Tibial artery (tissue), 4 donors: ENCODE data around the gene ARL6IP6.

Experiments used
- DNase-seq, 2 donors: peaks; one replicate each; pipeline ENCODE4 v3.0.0-alpha.2; 2019
- H3K27ac ChIP-seq, 2 donors: fragments of 200-600 bp; sonication (generic) in 1 of 2; 1 replicate in 1 of 2; 2 replicates in 1 of 2; pipeline ENCODE4 v1.5.1; 2018 to 2019; ENCODE audit warnings: mild to moderate bottlenecking in 1 of 2
- H3K27me3 ChIP-seq, 2 donors: fragments of 200-600 bp; sonication (generic) in 1 of 2; one replicate each; pipeline versions ENCODE4 v1.5.1 to v1.6.0; 2016 to 2019
- H3K36me3 ChIP-seq, 3 donors: fragments of 200-600 bp; sonication (generic) in 2 of 3; one replicate each; pipeline ENCODE4 v1.5.1; 2016 to 2019; ENCODE audit warnings: mild to moderate bottlenecking in 2 of 3
- H3K4me1 ChIP-seq, 4 donors: fragments of 200-600 bp; sonication (generic) in 2 of 4; 1 replicate in 3 of 4; 2 replicates in 1 of 4; pipeline ENCODE4 v1.5.1; 2016 to 2019
- H3K4me3 ChIP-seq, 2 donors: fragments of 200-600 bp; sonication (generic) in 1 of 2; 1 replicate in 1 of 2; 2 replicates in 1 of 2; pipeline ENCODE4 v1.5.1; 2018 to 2019; ENCODE audit warnings: mild to moderate bottlenecking in 2 of 2
- H3K9me3 ChIP-seq, 3 donors: fragments of 200-600 bp; sonication (generic) in 1 of 3; one replicate each; pipeline ENCODE4 v1.5.1; 2016 to 2019
- CTCF ChIP-seq, 2 experiments: fragments of 200-600 bp in 1 of 2; fragments of 450-650 bp in 1 of 2; IDR thresholded peaks; one replicate each; pipeline ENCODE4 v1.5.1; 2017 to 2019; ENCODE audit warnings: antibody characterized with exemption in 2 of 2, mild to moderate bottlenecking in 1 of 2, moderate library complexity in 1 of 2
- intact Hi-C: fragments of 100-400 bp; cut with DNase I; formaldehyde crosslinking; loops from one replicate; pipeline ENCODE4 v1.15.0; 2023; ENCODE audit warnings: low total_unique reads

Gene ARL6IP6

GRCh38 chr2:152701198-152701597, 17.2 kb upstream of the ARL6IP6 start:
- H3K4me3 ChIP-seq = no peak overlapping the region
- no peaks in the 10 kb centered on the region for H3K9me3 ChIP-seq
- no peaks in the 10 kb centered on the region for H3K27me3 ChIP-seq
- no peak overlapping the region for H3K27ac ChIP-seq
- intact Hi-C loops = no loop called here
- H3K4me1 ChIP-seq = peaks cover 0 to 10% (median 0%) of the 10 kb centered on the region in 4 donors
- H3K36me3 ChIP-seq = peaks cover 0 to 11% (median 0%) of the 10 kb centered on the region in 3 donors
- no peak for TF ChIP-seq CTCF (IDR thresholded peaks at IDR 0.05)
- no peak for DNase-seq

GRCh38 chr2:152706477-152707021, 11.9 kb upstream of the ARL6IP6 start:
- no peak for TF ChIP-seq CTCF (IDR thresholded peaks at IDR 0.05)
- Histone ChIP-seq H3K9me3 (no peaks in the 10 kb centered on the region), H3K4me1 (no peaks in the 10 kb centered on the region)

GRCh38 chr2:152708742-152709141, 9.7 kb upstream of the ARL6IP6 start:
- no peak for TF ChIP-seq CTCF (IDR thresholded peaks at IDR 0.05)
- intact Hi-C loops = no loop called here
- H3K9me3 ChIP-seq = no peaks in the 10 kb centered on the region
- DNase-seq = no peak
- no peak overlapping the region for H3K27ac ChIP-seq
- no peaks in the 10 kb centered on the region for H3K27me3 ChIP-seq
- peaks cover 0 to 19% (median 17%) of the 10 kb centered on the region in 3 donors for H3K36me3 ChIP-seq
- no peak overlapping the region for H3K4me3 ChIP-seq
- H3K4me1 ChIP-seq = peaks cover 0 to 2% (median 0%) of the 10 kb centered on the region in 4 donors

More at GRCh38 chr2:152706477-152707021, 11.9 kb upstream of the ARL6IP6 start:
- intact Hi-C loops = no loop called here
- Histone ChIP-seq H3K36me3 (peaks cover 0 to 9% (median 9%) of the 10 kb centered on the region in 3 donors), H3K27ac (no peak overlapping the region), H3K27me3 (no peaks in the 10 kb centered on the region), H3K4me3 (no peak overlapping the region)
- DNase-seq = no peak

GRCh38 chr2:152710713-152711112, 7.7 kb upstream of the ARL6IP6 start:
- Histone ChIP-seq H3K27me3 (no peaks in the 10 kb centered on the region), H3K9me3 (no peaks in the 10 kb centered on the region), H3K36me3 (peaks cover 0 to 26% (median 21%) of the 10 kb centered on the region in 3 donors), H3K27ac (no peak overlapping the region), H3K4me3 (no peak overlapping the region), H3K4me1 (peaks cover 0 to 13% (median 2%) of the 10 kb centered on the region in 4 donors)
- intact Hi-C loops = no loop called here
- no peak for TF ChIP-seq CTCF (IDR thresholded peaks at IDR 0.05)
- no peak for DNase-seq

GRCh38 chr2:152715112-152715511, 3.3 kb upstream of the ARL6IP6 start:
- Histone ChIP-seq H3K27me3 (no peaks in the 10 kb centered on the region), H3K4me1 (peaks cover 0 to 31% (median 14%) of the 10 kb centered on the region in 4 donors)

More at GRCh38 chr2:152715112-152715511, 3.3 kb upstream of the ARL6IP6 start:
- no peak for DNase-seq
- H3K4me3 ChIP-seq = no peak overlapping the region
- no peaks in the 10 kb centered on the region for H3K9me3 ChIP-seq
- intact Hi-C loops = no loop called here
- no peak for TF ChIP-seq CTCF (IDR thresholded peaks at IDR 0.05)
- H3K27ac ChIP-seq = no peak overlapping the region
- H3K36me3 ChIP-seq = peaks cover 0 to 26% (median 20%) of the 10 kb centered on the region in 3 donors
